CD14-positive monocyte (primary cell): ENCODE results near the gene GMPR. TPM values are rescaled to one million over a fixed set of nuclear protein-coding genes. Genes with fewer than 3 reads are reported as not detected.

ENCODE experiments used
- DNase-seq, 3 donors: peaks; one replicate each; pipeline ENCODE4 v3.0.0-alpha.2; 2011 to 2022
- H2AFZ ChIP-seq: 2 replicates; pipeline ENCODE4 v1.6.0; 2012; ENCODE audit warnings: mild to moderate bottlenecking, low read depth, low read length, inconsistent platforms; ENCODE audit not compliant: insufficient read depth, poor library complexity, severe bottlenecking
- H3K27ac ChIP-seq, 2 donors: 1 replicate in 1 of 2; 2 replicates in 1 of 2; pipeline ENCODE4 v1.5.1; 2012 to 2013; ENCODE audit warnings: low read length in 2 of 2, control low read depth in 1 of 2, inconsistent platforms in 1 of 2, low read depth in 1 of 2, mild to moderate bottlenecking in 1 of 2
- H3K27me3 ChIP-seq, 2 donors: one replicate each; pipeline versions ENCODE4 v1.6.0 to v1.6.1; 2011 to 2013; ENCODE audit warnings: low read length in 2 of 2; ENCODE audit not compliant: control insufficient read depth in 2 of 2, insufficient read depth in 2 of 2
- H3K36me3 ChIP-seq, 2 donors: replicated peaks in 1 of 2; 1 replicate in 1 of 2; 2 replicates in 1 of 2; pipeline versions ENCODE4 v1.5.1 to v1.6.1; 2012 to 2013; ENCODE audit warnings: low read length in 2 of 2, control low read depth in 1 of 2, inconsistent platforms in 1 of 2, mild to moderate bottlenecking in 1 of 2; ENCODE audit not compliant: insufficient read depth in 2 of 2, control insufficient read depth in 1 of 2
- H3K4me1 ChIP-seq, 2 donors: 1 replicate in 1 of 2; 2 replicates in 1 of 2; pipeline versions ENCODE4 v1.5.1 to v1.6.1; 2012 to 2013; ENCODE audit warnings: low read length in 2 of 2, control low read depth in 1 of 2, inconsistent platforms in 1 of 2, mild to moderate bottlenecking in 1 of 2, moderate library complexity in 1 of 2; ENCODE audit not compliant: insufficient read depth in 2 of 2, control insufficient read depth in 1 of 2
- H3K4me2 ChIP-seq: replicated peaks from 2 replicates; pipeline ENCODE3; 2012; ENCODE audit warnings: low read length, moderate library complexity, mild to moderate bottlenecking; ENCODE audit not compliant: poor library complexity, severe bottlenecking; ENCODE audit errors: extremely low read depth
- H3K4me3 ChIP-seq, 3 experiments: fragments of 200-600 bp in 1 of 3; sonication (generic) in 1 of 3; replicated peaks in 1 of 3; 1 replicate in 2 of 3; 2 replicates in 1 of 3; pipeline ENCODE4 v1.5.1; 2011 to 2013; ENCODE audit warnings: low read length in 3 of 3, mild to moderate bottlenecking in 3 of 3, control low read depth in 2 of 3, low read depth in 2 of 3, inconsistent platforms in 1 of 3, moderate library complexity in 1 of 3
- H3K79me2 ChIP-seq: 2 replicates; pipeline ENCODE4 v1.6.0; 2012; ENCODE audit warnings: mild to moderate bottlenecking, control low read depth, inconsistent platforms, low read length, moderate library complexity; ENCODE audit not compliant: insufficient read depth
- H3K9ac ChIP-seq: 2 replicates; pipeline ENCODE4 v1.6.0; 2017; ENCODE audit warnings: low read length, mild to moderate bottlenecking; ENCODE audit not compliant: insufficient read depth, poor library complexity, severe bottlenecking
- H3K9me3 ChIP-seq, 2 donors: replicated peaks in 1 of 2; 1 replicate in 1 of 2; 2 replicates in 1 of 2; pipeline versions ENCODE4 v1.5.1 to v1.6.1; 2012 to 2013; ENCODE audit warnings: low read length in 2 of 2, control low read depth in 1 of 2; ENCODE audit not compliant: control insufficient read depth in 1 of 2, insufficient read depth in 1 of 2
- H4K20me1 ChIP-seq: 2 replicates; pipeline ENCODE4 v1.6.0; 2012; ENCODE audit warnings: mild to moderate bottlenecking, low read length, control low read depth, moderate library complexity; ENCODE audit not compliant: insufficient read depth
- H3K27ac Mint-ChIP-seq, 7 donors: one replicate each; pipeline ENCODE4 v1.8.0; 2020; ENCODE audit warnings: mild to moderate bottlenecking in 7 of 7, mixed read lengths in 7 of 7, moderate library complexity in 6 of 7, inconsistent platforms in 2 of 7
- H3K27me3 Mint-ChIP-seq, 3 donors: one replicate each; pipeline ENCODE4 v1.8.0; 2021 to 2022; ENCODE audit warnings: low read depth in 3 of 3, mild to moderate bottlenecking in 3 of 3, mixed read lengths in 3 of 3, moderate library complexity in 3 of 3, inconsistent platforms in 1 of 3
- H3K36me3 Mint-ChIP-seq, 2 donors: one replicate each; pipeline ENCODE4 v1.8.0; 2020; ENCODE audit warnings: mixed read lengths in 2 of 2, inconsistent platforms in 1 of 2, mild to moderate bottlenecking in 1 of 2
- H3K4me1 Mint-ChIP-seq: one replicate; pipeline ENCODE4 v1.8.0; 2020; ENCODE audit warnings: mild to moderate bottlenecking, mixed read lengths
- H3K4me3 Mint-ChIP-seq, 2 donors: one replicate each; pipeline ENCODE4 v1.8.0; 2020; ENCODE audit warnings: mild to moderate bottlenecking in 2 of 2, mixed read lengths in 2 of 2, moderate library complexity in 1 of 2
- H3K9me3 Mint-ChIP-seq, 7 donors: one replicate each; pipeline ENCODE4 v1.8.0; 2020 to 2022; ENCODE audit warnings: mixed read lengths in 7 of 7, mild to moderate bottlenecking in 6 of 7, moderate library complexity in 6 of 7, inconsistent platforms in 2 of 7
- CTCF ChIP-seq: fragments of 200-600 bp; IDR thresholded peaks from one replicate; pipeline ENCODE4 v1.8.0; 2022; ENCODE audit warnings: antibody characterized with exemption, mild to moderate bottlenecking
- WGBS: methylation state at CpG from one replicate; pipeline ENCODE4 v1.1.5; 2013; ENCODE audit warnings: missing lambda C conversion rate; ENCODE audit not compliant: insufficient coverage; 5-methylcytosine and 5-hydroxymethylcytosine counted together
- intact Hi-C, 2 donors: fragments of 100-400 bp; cut with micrococcal nuclease; formaldehyde crosslinking; loops; one replicate each; pipeline versions ENCODE4 v1.15.0 to v1.15.1; 2023
- polyA plus RNA-seq, 3 donors: library from polyadenylated mRNA; depleted of rRNA in 1 of 3; unstranded in 2 of 3; stranded (reverse) in 1 of 3; fragments of 300-500 nt in 2 of 3; fragments of >200 nt in 1 of 3; fragmentation: Illumina TruSeq in 2 of 3; gene quantifications; 1 replicate in 2 of 3; 2 replicates in 1 of 3; pipeline ENCODE4 v1.2.3, GENCODE V29; 2012 to 2021

Gene GMPR
- polyA plus RNA-seq, 3 donors = 1.9 to 3.8 (median 3.2) TPM

GRCh38 chr6:16240589-16241320, 2.4 kb downstream of the GMPR start:
- Histone ChIP-seq H3K27me3 (peaks cover 0 to 19% of the 10 kb centered on the region in 2 donors), H3K27ac (no peak overlapping the region), H4K20me1 (no peaks in the 10 kb centered on the region), H3K9ac (no peak overlapping the region), H3K4me1 (peaks cover 39 to 43% of the 10 kb centered on the region in 2 donors), H2AFZ (no peak overlapping the region), H3K4me3 (no peak overlapping the region), H3K9me3 (no peaks in the 10 kb centered on the region), H3K79me2 (no peaks in the 10 kb centered on the region), H3K4me2 (no peak overlapping the region), H3K36me3 (no peaks in the 10 kb centered on the region)
- intact Hi-C loops = no loop called here
- Mint-ChIP-seq H3K27ac (no peak overlapping the region), H3K9me3 (peaks cover 0 to 3% (median 0%) of the 10 kb centered on the region in 7 donors), H3K4me3 (no peak overlapping the region), H3K4me1 (peaks cover 32% of the 10 kb centered on the region), H3K27me3 (peaks cover 10 to 25% (median 17%) of the 10 kb centered on the region in 3 donors), H3K36me3 (peaks cover 2 to 4% of the 10 kb centered on the region in 2 donors)
- no peak for DNase-seq
- WGBS = 92% methylated on average over 9 of the region's 12 CpGs
- no peak for TF ChIP-seq CTCF

- H3K36me3 Mint-ChIP-seq = peaks cover 2 to 4% of the 10 kb centered on the region in 2 donors
- Histone ChIP-seq H3K27ac (no peak overlapping the region), H3K4me1 (peaks cover 33 to 38% of the 10 kb centered on the region in 2 donors), H3K27me3 (peaks cover 0 to 18% of the 10 kb centered on the region in 2 donors), H3K4me2 (no peak overlapping the region), H3K4me3 (no peak overlapping the region), H3K36me3 (no peaks in the 10 kb centered on the region), H3K9me3 (no peaks in the 10 kb centered on the region), H3K9ac (no peak overlapping the region), H2AFZ (no peak overlapping the region), H3K79me2 (no peaks in the 10 kb centered on the region), H4K20me1 (no peaks in the 10 kb centered on the region)
- intact Hi-C loops = no loop called here
- peaks cover 0 to 3% (median 0%) of the 10 kb centered on the region in 7 donors for H3K9me3 Mint-ChIP-seq
- H3K27ac Mint-ChIP-seq = no peak overlapping the region
- H3K4me1 Mint-ChIP-seq = peaks cover 26% of the 10 kb centered on the region
- no peak for DNase-seq
- no peak for TF ChIP-seq CTCF
- peaks cover 12 to 27% (median 14%) of the 10 kb centered on the region in 3 donors for H3K27me3 Mint-ChIP-seq
- 100% methylated on average over 1 of the region's 4 CpGs for WGBS
- H3K4me3 Mint-ChIP-seq = no peak overlapping the region
These were observed 2.9 kb downstream of the GMPR start for GRCh38 chr6:16241321-16241689.
